ENCODE measurements around the gene ZNF793.

GRCh38 chr19:37505958-37506386, 767 bp upstream of the ZNF793 start:
- no peak for TF ChIP-seq KAT7 (CRISPR knock-in tag; IDR thresholded peaks at IDR 0.05; ENCODE audit: borderline replicate concordance)
- TF ChIP-seq, protein P1, sequence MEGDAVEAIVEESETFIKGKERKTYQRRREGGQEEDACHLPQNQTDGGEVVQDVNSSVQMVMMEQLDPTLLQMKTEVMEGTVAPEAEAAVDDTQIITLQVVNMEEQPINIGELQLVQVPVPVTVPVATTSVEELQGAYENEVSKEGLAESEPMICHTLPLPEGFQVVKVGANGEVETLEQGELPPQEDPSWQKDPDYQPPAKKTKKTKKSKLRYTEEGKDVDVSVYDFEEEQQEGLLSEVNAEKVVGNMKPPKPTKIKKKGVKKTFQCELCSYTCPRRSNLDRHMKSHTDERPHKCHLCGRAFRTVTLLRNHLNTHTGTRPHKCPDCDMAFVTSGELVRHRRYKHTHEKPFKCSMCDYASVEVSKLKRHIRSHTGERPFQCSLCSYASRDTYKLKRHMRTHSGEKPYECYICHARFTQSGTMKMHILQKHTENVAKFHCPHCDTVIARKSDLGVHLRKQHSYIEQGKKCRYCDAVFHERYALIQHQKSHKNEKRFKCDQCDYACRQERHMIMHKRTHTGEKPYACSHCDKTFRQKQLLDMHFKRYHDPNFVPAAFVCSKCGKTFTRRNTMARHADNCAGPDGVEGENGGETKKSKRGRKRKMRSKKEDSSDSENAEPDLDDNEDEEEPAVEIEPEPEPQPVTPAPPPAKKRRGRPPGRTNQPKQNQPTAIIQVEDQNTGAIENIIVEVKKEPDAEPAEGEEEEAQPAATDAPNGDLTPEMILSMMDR (IDR thresholded peaks at IDR 0.05) = no peak
- TF ChIP-seq, protein P2, sequence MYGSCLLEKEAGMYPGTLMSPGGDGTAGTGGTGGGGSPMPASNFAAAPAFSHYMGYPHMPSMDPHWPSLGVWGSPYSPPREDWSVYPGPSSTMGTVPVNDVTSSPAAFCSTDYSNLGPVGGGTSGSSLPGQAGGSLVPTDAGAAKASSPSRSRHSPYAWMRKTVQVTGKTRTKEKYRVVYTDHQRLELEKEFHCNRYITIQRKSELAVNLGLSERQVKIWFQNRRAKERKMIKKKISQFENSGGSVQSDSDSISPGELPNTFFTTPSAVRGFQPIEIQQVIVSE (CRISPR knock-in tag; IDR thresholded peaks at IDR 0.05; ENCODE audit: borderline replicate concordance) = no peak
- TF ChIP-seq FOXP1 (CRISPR knock-in tag; IDR thresholded peaks at IDR 0.05; ENCODE audit: borderline replicate concordance) = no peak
- TF ChIP-seq ZMAT4 (CRISPR knock-in tag; IDR thresholded peaks at IDR 0.05) = no peak

Measured in WTC11 (cell line).